ENCODE measurements around the gene TRABD2B. TPM values are rescaled to one million over a fixed set of nuclear protein-coding genes. Genes with fewer than 3 reads are reported as not detected.

Gene TRABD2B
- total RNA-seq, 1 donor from 2014 or later, result 15.1 TPM

- DNase-seq (ENCODE audit: low spot score), result no peak
- ATAC-seq, result no peak
Observed at GRCh38 chr1:47765742-47766485, 231.3 kb downstream of the TRABD2B start.

- DNase-seq (ENCODE audit: low spot score), result no peak
Observed at GRCh38 chr1:47765236-47765635, 231.9 kb downstream of the TRABD2B start.

GRCh38 chr1:47764461-47765046, 232.6 kb downstream of the TRABD2B start:
- no peak for DNase-seq (ENCODE audit: low spot score)
- no peak for ATAC-seq

More at GRCh38 chr1:47765236-47765635, 231.9 kb downstream of the TRABD2B start:
- no peak for ATAC-seq

- ATAC-seq, result no peak
- no peak for DNase-seq (ENCODE audit: low spot score)
Observed at GRCh38 chr1:47763591-47764171, 233.5 kb downstream of the TRABD2B start.

- DNase-seq (ENCODE audit: low spot score) (no peak), ATAC-seq (no peak)
Observed at GRCh38 chr1:47761974-47762373, 235.2 kb downstream of the TRABD2B start.

- DNase-seq (ENCODE audit: low spot score) (no peak), ATAC-seq (no peak)
Observed at GRCh38 chr1:47761201-47761930, 235.8 kb downstream of the TRABD2B start.

- ATAC-seq (no peak), DNase-seq (ENCODE audit: low spot score) (no peak)
Observed at GRCh38 chr1:47759936-47760629, 237.1 kb downstream of the TRABD2B start.

GRCh38 chr1:47759251-47759935, 237.8 kb downstream of the TRABD2B start:
- DNase-seq (ENCODE audit: low spot score) (no peak), ATAC-seq (no peak)

GRCh38 chr1:47758341-47759250, 238.6 kb downstream of the TRABD2B start:
- ATAC-seq (no peak), DNase-seq (ENCODE audit: low spot score) (peak; percentile 24)

GRCh38 chr1:47757226-47757975, 239.8 kb downstream of the TRABD2B start:
- ATAC-seq, result no peak
- DNase-seq (ENCODE audit: low spot score), result peak; percentile 18

- peak; percentile 35 for DNase-seq (ENCODE audit: low spot score)
- ATAC-seq, result no peak
Observed at GRCh38 chr1:47756411-47756810, 240.8 kb downstream of the TRABD2B start.

GRCh38 chr1:47756006-47756405, 241.2 kb downstream of the TRABD2B start:
- ATAC-seq, result no peak
- DNase-seq (ENCODE audit: low spot score), result no peak

- no peak for DNase-seq (ENCODE audit: low spot score)
Observed at GRCh38 chr1:47755101-47755990, 241.8 kb downstream of the TRABD2B start.

GRCh38 chr1:47754221-47754620, 243.0 kb downstream of the TRABD2B start:
- no peak for DNase-seq (ENCODE audit: low spot score)

More at GRCh38 chr1:47755101-47755990, 241.8 kb downstream of the TRABD2B start:
- peak; percentile 70 for ATAC-seq

GRCh38 chr1:47753808-47754207, 243.4 kb downstream of the TRABD2B start:
- ATAC-seq, result no peak
- DNase-seq (ENCODE audit: low spot score), result no peak

More at GRCh38 chr1:47754221-47754620, 243.0 kb downstream of the TRABD2B start:
- no peak for ATAC-seq

- DNase-seq (ENCODE audit: low spot score), result no peak
- ATAC-seq, result no peak
Observed at GRCh38 chr1:47752559-47752958, 244.6 kb downstream of the TRABD2B start.

- DNase-seq (ENCODE audit: low spot score) (no peak), ATAC-seq (no peak)
Observed at GRCh38 chr1:47751996-47752451, 245.2 kb downstream of the TRABD2B start.

Data from left lobe of liver (tissue), 2 donors.